ENCODE results near the gene PCYOX1L.

Gene PCYOX1L

GRCh38 chr5:149407323-149408251 is 49.7 kb downstream of the PCYOX1L start:
- no peak for DNase-seq (ENCODE audit: low spot score)

GRCh38 chr5:149408252-149409099 is 50.6 kb downstream of the PCYOX1L start:
- no peak for DNase-seq (ENCODE audit: low spot score)

GRCh38 chr5:149409268-149409948 is 51.6 kb downstream of the PCYOX1L start:
- no peak for DNase-seq (ENCODE audit: low spot score)

GRCh38 chr5:149410071-149410470 is 52.2 kb downstream of the PCYOX1L start:
- no peak for DNase-seq (ENCODE audit: low spot score)

- DNase-seq (ENCODE audit: low spot score) = no peak
Measured at GRCh38 chr5:149410721-149411432, 53.0 kb downstream of the PCYOX1L start.

- DNase-seq (ENCODE audit: low spot score) = no peak
Measured at GRCh38 chr5:149411738-149412519, 54.1 kb downstream of the PCYOX1L start.

- DNase-seq (ENCODE audit: low spot score) = no peak
Measured at GRCh38 chr5:149412783-149413476, 55.1 kb downstream of the PCYOX1L start.

GRCh38 chr5:149413477-149414210 is 55.8 kb downstream of the PCYOX1L start:
- no peak for DNase-seq (ENCODE audit: low spot score)

- no peak for DNase-seq (ENCODE audit: low spot score)
Measured at GRCh38 chr5:149414405-149415065, 56.7 kb downstream of the PCYOX1L start.

GRCh38 chr5:149415066-149415967 is 57.5 kb downstream of the PCYOX1L start:
- no peak for DNase-seq (ENCODE audit: low spot score)

GRCh38 chr5:149416987-149417710 is 59.3 kb downstream of the PCYOX1L start:
- no peak for DNase-seq (ENCODE audit: low spot score)

- DNase-seq (ENCODE audit: low spot score) = no peak
Measured at GRCh38 chr5:149417711-149418368, 60.0 kb downstream of the PCYOX1L start.

GRCh38 chr5:149418910-149419531 is 61.2 kb downstream of the PCYOX1L start:
- no peak for DNase-seq (ENCODE audit: low spot score)
